Activated CD8-positive, alpha-beta memory T cell treated with anti-CD3 and anti-CD28 coated beads, Interleukin-2, amount 10 ng/mL, durations not matched to agents 7 days and 5 days (primary cell): ENCODE data around the gene LRPAP1. TPM values are rescaled to one million over a fixed set of nuclear protein-coding genes. Genes with fewer than 3 reads are reported as not detected.
"Not testable (repeated sequence)": the region's sequence is repeated elsewhere in the genome, so short reads cannot be mapped to it uniquely, and the experiment has no call there.

Experiments used
- ATAC-seq: fragments of 150-1000 bp; cut with Tn5 transposase; one replicate; pipeline ENCODE4 v1.10.0; 2021; ENCODE audit warnings: moderate library complexity
- CTCF ChIA-PET: fragments of 350-600 bp; sonication (Branson Sonifier 250); formaldehyde crosslinking; loops from one replicate; lab custom pipeline; 2021; ENCODE audit warnings: antibody characterized with exemption; lab: Charles Lee
- DNase-seq: peaks from one replicate; pipeline ENCODE4 v3.0.0-alpha.2; 2020
- H3K27ac Mint-ChIP-seq: one replicate; pipeline ENCODE4 v1.8.0; 2021; ENCODE audit warnings: mild to moderate bottlenecking, mixed read lengths
- H3K27me3 Mint-ChIP-seq: one replicate; pipeline ENCODE4 v1.8.0; 2021; ENCODE audit warnings: mixed read lengths
- H3K36me3 Mint-ChIP-seq: one replicate; pipeline ENCODE4 v1.8.0; 2021; ENCODE audit warnings: mild to moderate bottlenecking, mixed read lengths
- H3K4me1 Mint-ChIP-seq: one replicate; pipeline ENCODE4 v1.8.0; 2021; ENCODE audit warnings: mixed read lengths
- H3K4me3 Mint-ChIP-seq: one replicate; pipeline ENCODE4 v1.8.0; 2021; ENCODE audit warnings: mild to moderate bottlenecking, moderate library complexity, mixed read lengths
- H3K9me3 Mint-ChIP-seq: one replicate; pipeline ENCODE4 v1.8.0; 2022; ENCODE audit warnings: low read depth, mixed read lengths
- total RNA-seq, 2 experiments: library from RNA; stranded (reverse); gene quantifications; one replicate each; pipeline ENCODE4 v1.2.3, GENCODE V29; 2021

Gene LRPAP1
- total RNA-seq, 2 experiments from 2014 or later, result 77.2 to 87.6 TPM

GRCh38 chr4:3571921-3572320, 39.7 kb upstream of the LRPAP1 start:
- no peaks in the 10 kb centered on the region for H3K36me3 Mint-ChIP-seq
- no peaks in the 10 kb centered on the region for H3K27me3 Mint-ChIP-seq
- CTCF ChIA-PET, result no interaction called here
- no peaks in the 10 kb centered on the region for H3K4me1 Mint-ChIP-seq
- H3K27ac Mint-ChIP-seq, result no peak overlapping the region
- H3K9me3 Mint-ChIP-seq, result no peaks in the 10 kb centered on the region
- H3K4me3 Mint-ChIP-seq, result no peak overlapping the region
- DNase-seq (no peak), ATAC-seq (no peak)

- H3K36me3 Mint-ChIP-seq, H3K27ac Mint-ChIP-seq, H3K4me1 Mint-ChIP-seq, H3K9me3 Mint-ChIP-seq, ATAC-seq, CTCF ChIA-PET, DNase-seq, H3K4me3 Mint-ChIP-seq, H3K27me3 Mint-ChIP-seq: not testable (repeated sequence)
These were observed 38.7 kb upstream of the LRPAP1 start for GRCh38 chr4:3570923-3571322.

GRCh38 chr4:3569611-3570010, 37.4 kb upstream of the LRPAP1 start:
- H3K9me3 Mint-ChIP-seq, ATAC-seq, H3K36me3 Mint-ChIP-seq, H3K27me3 Mint-ChIP-seq, CTCF ChIA-PET, H3K4me3 Mint-ChIP-seq, H3K4me1 Mint-ChIP-seq, DNase-seq, H3K27ac Mint-ChIP-seq: not testable (repeated sequence)

GRCh38 chr4:3566701-3567100, 34.5 kb upstream of the LRPAP1 start:
- H3K27ac Mint-ChIP-seq, DNase-seq: not testable (repeated sequence)

GRCh38 chr4:3566301-3566700, 34.1 kb upstream of the LRPAP1 start:
- ATAC-seq, H3K27me3 Mint-ChIP-seq, H3K36me3 Mint-ChIP-seq, H3K27ac Mint-ChIP-seq, H3K4me1 Mint-ChIP-seq, DNase-seq, H3K4me3 Mint-ChIP-seq, H3K9me3 Mint-ChIP-seq, CTCF ChIA-PET: not testable (repeated sequence)

More at GRCh38 chr4:3566701-3567100, 34.5 kb upstream of the LRPAP1 start:
- H3K27me3 Mint-ChIP-seq, H3K4me3 Mint-ChIP-seq, H3K36me3 Mint-ChIP-seq, H3K9me3 Mint-ChIP-seq, CTCF ChIA-PET, H3K4me1 Mint-ChIP-seq, ATAC-seq: not testable (repeated sequence)

- H3K4me1 Mint-ChIP-seq, DNase-seq, H3K27me3 Mint-ChIP-seq, H3K9me3 Mint-ChIP-seq, H3K36me3 Mint-ChIP-seq, CTCF ChIA-PET, ATAC-seq, H3K4me3 Mint-ChIP-seq, H3K27ac Mint-ChIP-seq: not testable (repeated sequence)
These were observed 32.7 kb upstream of the LRPAP1 start for GRCh38 chr4:3564948-3565347.

GRCh38 chr4:3563403-3563802, 31.2 kb upstream of the LRPAP1 start:
- Mint-ChIP-seq H3K4me1 (peaks cover 2% of the 10 kb centered on the region), H3K4me3 (no peak overlapping the region), H3K27ac (no peak overlapping the region)

GRCh38 chr4:3562127-3562526, 29.9 kb upstream of the LRPAP1 start:
- CTCF ChIA-PET, H3K36me3 Mint-ChIP-seq, H3K27ac Mint-ChIP-seq, H3K27me3 Mint-ChIP-seq, ATAC-seq, H3K4me1 Mint-ChIP-seq, H3K9me3 Mint-ChIP-seq, DNase-seq, H3K4me3 Mint-ChIP-seq: not testable (repeated sequence)

More at GRCh38 chr4:3563403-3563802, 31.2 kb upstream of the LRPAP1 start:
- ATAC-seq (no peak), DNase-seq (no peak)
- Mint-ChIP-seq H3K9me3 (no peaks in the 10 kb centered on the region), H3K27me3 (peaks cover 3% of the 10 kb centered on the region), H3K36me3 (no peaks in the 10 kb centered on the region)
- CTCF ChIA-PET, result no interaction called here

- H3K27me3 Mint-ChIP-seq, DNase-seq, CTCF ChIA-PET, H3K36me3 Mint-ChIP-seq, H3K27ac Mint-ChIP-seq, H3K4me3 Mint-ChIP-seq, H3K9me3 Mint-ChIP-seq, ATAC-seq: not testable (repeated sequence)
- H3K4me1 Mint-ChIP-seq, result peaks cover 22% of the 10 kb centered on the region
These were observed 28.2 kb upstream of the LRPAP1 start for GRCh38 chr4:3560465-3560864.

GRCh38 chr4:3559381-3560290, 27.4 kb upstream of the LRPAP1 start:
- ATAC-seq, H3K9me3 Mint-ChIP-seq, H3K27me3 Mint-ChIP-seq, H3K4me3 Mint-ChIP-seq, H3K27ac Mint-ChIP-seq, CTCF ChIA-PET, H3K36me3 Mint-ChIP-seq: not testable (repeated sequence)
- peaks cover 28% of the 10 kb centered on the region for H3K4me1 Mint-ChIP-seq
- peak; percentile 25 for DNase-seq

- H3K27me3 Mint-ChIP-seq, ATAC-seq, H3K9me3 Mint-ChIP-seq, H3K4me3 Mint-ChIP-seq, CTCF ChIA-PET, H3K36me3 Mint-ChIP-seq, H3K27ac Mint-ChIP-seq: not testable (repeated sequence)
- H3K4me1 Mint-ChIP-seq, result peaks cover 32% of the 10 kb centered on the region
- DNase-seq, result peak; percentile 4
These were observed 26.3 kb upstream of the LRPAP1 start for GRCh38 chr4:3558514-3558836.

GRCh38 chr4:3557676-3558513, 25.7 kb upstream of the LRPAP1 start:
- H3K4me3 Mint-ChIP-seq, ATAC-seq, H3K27ac Mint-ChIP-seq, H3K9me3 Mint-ChIP-seq, CTCF ChIA-PET, H3K36me3 Mint-ChIP-seq, H3K27me3 Mint-ChIP-seq: not testable (repeated sequence)
- DNase-seq, result peak; percentile 32
- H3K4me1 Mint-ChIP-seq, result peaks cover 34% of the 10 kb centered on the region

- DNase-seq, result peak; percentile 74
- H3K36me3 Mint-ChIP-seq, H3K4me3 Mint-ChIP-seq, H3K27me3 Mint-ChIP-seq, CTCF ChIA-PET, ATAC-seq, H3K9me3 Mint-ChIP-seq: not testable (repeated sequence)
- Mint-ChIP-seq H3K27ac (peak overlapping the region; percentile 32), H3K4me1 (peaks cover 34% of the 10 kb centered on the region)
These were observed 24.9 kb upstream of the LRPAP1 start for GRCh38 chr4:3557088-3557492.
